HepG2 (cell line): ENCODE data around the gene FMN2. TPM values are rescaled to one million over a fixed set of nuclear protein-coding genes. Genes with fewer than 3 reads are reported as not detected.

Experiments used
- ATAC-seq: fragments of 200-7000 bp; cut with Tn5 transposase; 3 replicates; pipeline ENCODE4 v1.9.1; 2020; ENCODE audit warnings: mild to moderate bottlenecking, moderate library complexity
- BruUV-seq: library from RNA; stranded (reverse); fragments of 400-500 nt; replicated peaks from 2 replicates; lab custom pipeline; 2021; lab: Mats Ljungman, UMichigan
- CTCF ChIA-PET: fragments of 300-600 bp; formaldehyde crosslinking; extraction: SDS; loops from one replicate; lab custom pipeline; 2021; ENCODE audit warnings: low total read pairs, inconsistent platforms, low intra/inter-chr PET ratio; lab: Yijun Ruan, JAX
- POLR2A ChIA-PET: fragments of 350-600 bp; sonication (Branson Sonifier 250); formaldehyde crosslinking; loops from one replicate; lab custom pipeline; 2020; ENCODE audit warnings: antibody characterized with exemption, inconsistent platforms; lab: Yijun Ruan, JAX
- DNase-seq: peaks from one replicate; pipeline ENCODE4 v3.0.0-alpha.2; 2015; ENCODE audit warnings: low spot score
- FAIRE-seq: peaks from 3 replicates; lab custom pipeline; 2011; peaks lifted over from hg19 to GRCh38; lab: Jason Lieb, UNC
- H2AFZ ChIP-seq: one replicate; pipeline ENCODE4 v1.6.1; 2011; ENCODE audit warnings: low read length, inconsistent platforms
- H3K27ac ChIP-seq: fragments of 300-600 bp; 3 replicates; pipeline ENCODE4 v1.8.0; 2011; ENCODE audit warnings: mixed run types, mild to moderate bottlenecking, mixed read lengths, low read length, inconsistent platforms; ENCODE audit not compliant: insufficient read depth; ENCODE audit errors: extremely low read length
- H3K27me3 ChIP-seq, 2 experiments: fragments of 200-600 bp in 1 of 2; 2 replicates in 1 of 2; 3 replicates in 1 of 2; pipeline versions ENCODE4 v1.6.0 to v1.8.0; 2011; ENCODE audit warnings: low read length in 2 of 2, mild to moderate bottlenecking in 2 of 2, moderate library complexity in 2 of 2, inconsistent platforms in 1 of 2; ENCODE audit not compliant: insufficient read depth in 2 of 2, control insufficient read depth in 1 of 2
- H3K36me3 ChIP-seq, 2 experiments: fragments of 200-600 bp in 1 of 2; replicated peaks in 1 of 2; 2 replicates in 1 of 2; 3 replicates in 1 of 2; pipeline versions ENCODE4 v1.5.1 to v1.8.0; 2011; ENCODE audit warnings: low read length in 2 of 2, inconsistent platforms in 1 of 2; ENCODE audit not compliant: insufficient read depth in 2 of 2, control insufficient read depth in 1 of 2
- H3K4me1 ChIP-seq: 2 replicates; pipeline ENCODE4 v1.5.1; 2012; ENCODE audit warnings: low read length, inconsistent platforms; ENCODE audit not compliant: insufficient read depth
- H3K4me2 ChIP-seq: 2 replicates; pipeline ENCODE4 v1.6.0; 2011; ENCODE audit warnings: low read depth, low read length, inconsistent platforms
- H3K4me3 ChIP-seq, 3 experiments: fragments of 200-600 bp in 1 of 3; sonication (generic), shearing (Covaris generic) in 1 of 3; replicated peaks in 1 of 3; 2 replicates each; pipeline ENCODE4 v1.5.1; 2011 to 2016; ENCODE audit warnings: low read length in 3 of 3, inconsistent platforms in 2 of 3, low read depth in 2 of 3, mild to moderate bottlenecking in 2 of 3, control low read depth in 1 of 3, mixed read lengths in 1 of 3; ENCODE audit not compliant: insufficient read depth in 1 of 3
- H3K79me2 ChIP-seq: one replicate; pipeline ENCODE4 v1.6.1; 2011; ENCODE audit warnings: low read length, inconsistent platforms; ENCODE audit not compliant: insufficient read depth
- H3K9ac ChIP-seq: 2 replicates; pipeline ENCODE4 v1.6.0; 2011; ENCODE audit warnings: mild to moderate bottlenecking, low read depth, low read length, inconsistent platforms; ENCODE audit not compliant: insufficient read depth
- H3K9me3 ChIP-seq: 2 replicates; pipeline ENCODE4 v1.5.1; 2012; ENCODE audit warnings: mild to moderate bottlenecking, low read length
- H4K20me1 ChIP-seq: 2 replicates; pipeline ENCODE4 v1.6.0; 2011; ENCODE audit warnings: inconsistent platforms, mild to moderate bottlenecking, low read length, moderate library complexity; ENCODE audit not compliant: insufficient read depth
- BRD4 ChIP-seq: sonication (generic); formaldehyde crosslinking; IDR thresholded peaks from 2 replicates; pipeline ENCODE4 v1.4.0; 2020; ENCODE audit warnings: missing genetic modification reagents
- ETS1 ChIP-seq: sonication (generic); formaldehyde crosslinking; IDR thresholded peaks from 2 replicates; pipeline ENCODE4 v1.4.0; 2020; ENCODE audit warnings: missing genetic modification reagents
- FOXC1 ChIP-seq: sonication (generic); formaldehyde crosslinking; IDR thresholded peaks from 2 replicates; pipeline ENCODE4 v1.8.0; 2022; ENCODE audit warnings: mild to moderate bottlenecking, missing genetic modification reagents, borderline replicate concordance
- KDM3A ChIP-seq: IDR thresholded peaks from 2 replicates; pipeline ENCODE4 v1.6.1; 2018; ENCODE audit warnings: low read depth, missing compliant biosample characterization
- NCOA1 ChIP-seq: sonication (generic); formaldehyde crosslinking; IDR thresholded peaks from 2 replicates; pipeline ENCODE4 v1.9.0; 2021; ENCODE audit warnings: missing genetic modification reagents
- SMARCE1 ChIP-seq: fragments of 450-650 bp; IDR thresholded peaks from 2 replicates; pipeline ENCODE4 v1.6.1; 2017; ENCODE audit warnings: borderline replicate concordance
- SMC3 ChIP-seq: IDR thresholded peaks from 2 replicates; pipeline ENCODE4 v1.6.1; 2011; ENCODE audit warnings: low read length, improper control_type of control experiment
- SOX5 ChIP-seq: IDR thresholded peaks from 2 replicates; pipeline ENCODE4 v1.6.1; 2016; ENCODE audit warnings: borderline replicate concordance
- STAT5B ChIP-seq: sonication (generic); formaldehyde crosslinking; IDR thresholded peaks from 2 replicates; pipeline ENCODE4 v1.4.0; 2020; ENCODE audit warnings: missing genetic modification reagents
- ZNF142 ChIP-seq: sonication (generic); formaldehyde crosslinking; IDR thresholded peaks from 2 replicates; pipeline ENCODE4 v1.4.0; 2020; ENCODE audit warnings: missing genetic modification reagents
- ZNF326 ChIP-seq: sonication (generic); formaldehyde crosslinking; IDR thresholded peaks from 2 replicates; pipeline ENCODE4 v1.4.0; 2020; ENCODE audit warnings: missing genetic modification reagents, borderline replicate concordance
- WGBS: methylation state at CpG from one replicate; pipeline ENCODE4 v1.1.6; 2017; ENCODE audit warnings: low lambda C conversion rate; 5-methylcytosine and 5-hydroxymethylcytosine counted together
- in situ Hi-C: cut with HindIII; loops from 2 replicates; pipeline ENCODE4 v1.10.0; 2017; ENCODE audit warnings: low pct_unique_long_range_greater_than_20kb; ENCODE audit not compliant: extremely low pct_ligation_motif_present
- intact Hi-C: fragments of 100-400 bp; cut with micrococcal nuclease; formaldehyde crosslinking; loops from one replicate; pipeline ENCODE4 v1.10.0; 2022; ENCODE audit not compliant: unreplicated experiment
- polyA plus RNA-seq, 8 experiments: library from polyadenylated mRNA; depleted of rRNA in 3 of 8; stranded (reverse) in 7 of 8; unstranded in 1 of 8; fragments of >200 nt; fragmentation: Illumina TruSeq in 4 of 8; extraction: Trizol in 4 of 8; gene quantifications; 2 replicates each; pipeline versions ENCODE4 v1.2.1 to v1.2.3, GENCODE V29; 2011 to 2016; ENCODE audit warnings: low read depth in 4 of 8, missing spikeins in 1 of 8, mixed read lengths in 1 of 8; ENCODE audit not compliant: insufficient read depth in 1 of 8
- total RNA-seq, 5 experiments: library from RNA; depleted of rRNA; stranded (reverse); fragments of >200 nt; fragmentation: Illumina TruSeq; extraction: Trizol; gene quantifications; 2 replicates each; pipeline ENCODE4 v1.2.3, GENCODE V29; 2016; ENCODE audit warnings: low read depth in 1 of 5
- TF ChIP-seq, protein P1 (sequence below): sonication (generic); formaldehyde crosslinking; IDR thresholded peaks from 2 replicates; pipeline ENCODE4 v1.8.1; 2023; ENCODE audit warnings: mild to moderate bottlenecking, missing genetic modification reagents

The FMN2 gene
- total and polyA plus RNA-seq, 2 of the 13 experiments (the other 11 are each of a cell fraction or from before 2014, with no cell fraction given), result not detected

DNA sequence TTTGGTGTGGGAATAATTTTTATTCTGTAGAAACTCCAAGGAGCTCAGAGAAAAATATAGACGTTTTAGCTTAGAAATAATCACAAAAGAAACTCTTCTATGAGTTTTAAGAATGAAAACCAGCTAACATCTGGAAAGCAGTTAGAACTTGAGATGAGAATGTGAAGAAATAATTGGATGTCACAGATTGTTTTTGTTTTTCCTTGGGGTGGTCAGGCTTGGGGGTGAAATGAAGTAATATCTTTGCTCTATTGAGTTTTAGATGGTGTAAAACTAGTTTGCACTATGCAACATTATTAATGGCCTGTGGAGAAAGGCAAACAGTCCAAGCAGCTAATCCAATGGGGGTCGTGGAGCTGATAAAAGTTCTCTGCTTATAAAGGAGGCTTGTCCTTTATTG is 101.2 kb downstream of the FMN2 start:
- no peak overlapping the region for H3K4me2 ChIP-seq
- H3K4me1 ChIP-seq, result no peaks in the 10 kb centered on the region
- H2AFZ ChIP-seq, result no peak overlapping the region
- no peak for TF ChIP-seq SOX5
- TF ChIP-seq BRD4 (CRISPR knock-in tag), result no peak
- TF ChIP-seq, protein P1, sequence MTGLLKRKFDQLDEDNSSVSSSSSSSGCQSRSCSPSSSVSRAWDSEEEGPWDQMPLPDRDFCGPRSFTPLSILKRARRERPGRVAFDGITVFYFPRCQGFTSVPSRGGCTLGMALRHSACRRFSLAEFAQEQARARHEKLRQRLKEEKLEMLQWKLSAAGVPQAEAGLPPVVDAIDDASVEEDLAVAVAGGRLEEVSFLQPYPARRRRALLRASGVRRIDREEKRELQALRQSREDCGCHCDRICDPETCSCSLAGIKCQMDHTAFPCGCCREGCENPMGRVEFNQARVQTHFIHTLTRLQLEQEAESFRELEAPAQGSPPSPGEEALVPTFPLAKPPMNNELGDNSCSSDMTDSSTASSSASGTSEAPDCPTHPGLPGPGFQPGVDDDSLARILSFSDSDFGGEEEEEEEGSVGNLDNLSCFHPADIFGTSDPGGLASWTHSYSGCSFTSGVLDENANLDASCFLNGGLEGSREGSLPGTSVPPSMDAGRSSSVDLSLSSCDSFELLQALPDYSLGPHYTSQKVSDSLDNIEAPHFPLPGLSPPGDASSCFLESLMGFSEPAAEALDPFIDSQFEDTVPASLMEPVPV (CRISPR knock-in tag), result no peak
- TF ChIP-seq SMC3, result no peak
- no peak for TF ChIP-seq ZNF326 (CRISPR knock-in tag)
- TF ChIP-seq ZNF142 (CRISPR knock-in tag), result no peak
- TF ChIP-seq STAT5B, result no peak
- no peak for TF ChIP-seq NCOA1 (CRISPR knock-in tag)
- no peak for TF ChIP-seq ETS1 (CRISPR knock-in tag)
- TF ChIP-seq FOXC1, result no peak
- no peak for TF ChIP-seq KDM3A (CRISPR knock-in tag)
- TF ChIP-seq SMARCE1, result no peak
- ChIA-PET POLR2A (no interaction called here), CTCF (no interaction called here)
- no peaks in the 10 kb centered on the region for H3K27me3 ChIP-seq
- no peaks in the 10 kb centered on the region for H3K79me2 ChIP-seq
- FAIRE-seq (no peak), ATAC-seq (no peak), DNase-seq (no peak)
- H3K27ac ChIP-seq, result no peak overlapping the region
- H3K36me3 ChIP-seq, result no peaks in the 10 kb centered on the region
- no peak overlapping the region for H3K9ac ChIP-seq
- in situ Hi-C loops (loop anchor here (25.0 kb wide), 1 partner anchor 494 kb away; no protein-coding TSS in a partner anchor), intact Hi-C loops (loop anchor here (5.0 to 10.0 kb wide), 2 partner anchors 499 to 752 kb away; no protein-coding TSS in a partner anchor)
- H3K4me3 ChIP-seq, result no peak overlapping the region
- H4K20me1 ChIP-seq, result no peaks in the 10 kb centered on the region
- H3K9me3 ChIP-seq, result no peaks in the 10 kb centered on the region
- BruUV-seq, result no TSS peak
- WGBS, result 0% methylated on average over 2 of the region's 2 CpGs
